GM08714 (cell line): ENCODE results near the gene DYDC2.
"Not testable (repeated sequence)": the region's sequence is repeated elsewhere in the genome, so short reads cannot be mapped to it uniquely, and the experiment has no call there.

Experiments used
- H3K4me3 ChIP-seq: fragments of 200-500 bp; sonication (Bioruptor generic); 2 replicates; pipeline ENCODE4 v1.5.1; 2014; ENCODE audit warnings: mild to moderate bottlenecking, low read length, inconsistent platforms
- ZNF274 ChIP-seq: IDR thresholded peaks from 2 replicates; pipeline ENCODE4 v1.6.1; 2012; ENCODE audit warnings: mild to moderate bottlenecking, low read depth, low read length

DYDC2 gene

GRCh38 chr10:80351220-80351619, 5.4 kb upstream of the DYDC2 start:
- no peak overlapping the region for H3K4me3 ChIP-seq
- no peak for TF ChIP-seq ZNF274

GRCh38 chr10:80356989-80357850, 639 bp downstream of the DYDC2 start:
- TF ChIP-seq ZNF274: no peak
- H3K4me3 ChIP-seq: no peak overlapping the region

- H3K4me3 ChIP-seq: no peak overlapping the region
- no peak for TF ChIP-seq ZNF274
Observed at GRCh38 chr10:80357851-80358125, 1.2 kb downstream of the DYDC2 start.

- H3K4me3 ChIP-seq: not testable (repeated sequence)
Observed at GRCh38 chr10:80358925-80359324, 2.3 kb downstream of the DYDC2 start.

GRCh38 chr10:80359644-80360043, 3.1 kb downstream of the DYDC2 start:
- no peak overlapping the region for H3K4me3 ChIP-seq
- TF ChIP-seq ZNF274: no peak

- TF ChIP-seq ZNF274: no peak
- no peak overlapping the region for H3K4me3 ChIP-seq
Observed at GRCh38 chr10:80365510-80365909, 8.9 kb downstream of the DYDC2 start.

- TF ChIP-seq ZNF274: no peak
- no peak overlapping the region for H3K4me3 ChIP-seq
Observed at GRCh38 chr10:80371467-80371866, 14.9 kb downstream of the DYDC2 start.

- H3K4me3 ChIP-seq: no peak overlapping the region
- TF ChIP-seq ZNF274: no peak
Observed at GRCh38 chr10:80372675-80373074, 16.1 kb downstream of the DYDC2 start.

- H3K4me3 ChIP-seq: no peak overlapping the region
- TF ChIP-seq ZNF274: no peak
Observed at GRCh38 chr10:80373502-80373901, 16.9 kb downstream of the DYDC2 start.

- no peak for TF ChIP-seq ZNF274
- H3K4me3 ChIP-seq: no peak overlapping the region
Observed at GRCh38 chr10:80379701-80380100, 23.1 kb downstream of the DYDC2 start.

GRCh38 chr10:80380185-80380584, 23.6 kb downstream of the DYDC2 start:
- TF ChIP-seq ZNF274: no peak
- no peak overlapping the region for H3K4me3 ChIP-seq

- TF ChIP-seq ZNF274: no peak
- no peak overlapping the region for H3K4me3 ChIP-seq
Observed at GRCh38 chr10:80382989-80383388, 26.4 kb downstream of the DYDC2 start.

- no peak for TF ChIP-seq ZNF274
- no peak overlapping the region for H3K4me3 ChIP-seq
Observed at GRCh38 chr10:80390740-80391139, 34.2 kb downstream of the DYDC2 start.

- TF ChIP-seq ZNF274: no peak
- H3K4me3 ChIP-seq: no peak overlapping the region
Observed at GRCh38 chr10:80392250-80392649, 35.7 kb downstream of the DYDC2 start.

GRCh38 chr10:80394358-80394916, 37.9 kb downstream of the DYDC2 start:
- no peak overlapping the region for H3K4me3 ChIP-seq
- no peak for TF ChIP-seq ZNF274

- no peak for TF ChIP-seq ZNF274
- H3K4me3 ChIP-seq: no peak overlapping the region
Observed at GRCh38 chr10:80397014-80397413, 40.4 kb downstream of the DYDC2 start.
